Heart left ventricle (tissue), 13 donors: ENCODE results near the gene INPP4B.

Source experiments
- CTCF ChIP-seq, 12 donors: fragments of 200-600 bp; sonication (generic) in 4 of 12; IDR thresholded peaks; one replicate each; pipeline versions ENCODE4 v1.5.0 to v1.8.0; 2018 to 2022; ENCODE audit warnings: antibody characterized with exemption in 12 of 12, mild to moderate bottlenecking in 5 of 12
- POLR2A ChIP-seq, 2 donors: fragments of 450-650 bp; IDR thresholded peaks; one replicate each; pipeline ENCODE4 v1.6.1; 2017; ENCODE audit warnings: antibody characterized with exemption in 2 of 2, mild to moderate bottlenecking in 2 of 2, moderate library complexity in 2 of 2
- donor health status: ischemic (EF 13 %, LVEDD 7.1; RV severe dilation, severe dysfunction).
- donor health status: DM: no; HTN: yes; CAD: no.
- donor health status: DM: no; HTN: no; CAD: no.
- donor health status: ischemic (EF 25% LVEDD 6.9; RV normal size, moderate dysfunction).
- donor health status: ischemic (EF 25% LVEDD 5.7; RV mildly dilated, moderate dysfunction).
- donor health status: ischemic (EF 35%, LVEDD 5.7; RV mildly dilated, moderate dysfunction).
- donor health status: nonischemic (EF 11% LVEDD 7.7; RV severe dilation, severe dysfunction).
- donor health status: DM: yes; HTN: yes; CAD: no.
- donor health status: PGD.
- donor health status: ischemic (EF 29% LVEDD 5.4; RV normal size, mild dysfunction).
- donor health status: nonischemic (EF 23%, LVEDD 6.1; RV moderate dilation, normal function).

GRCh38 chr4:142893012-142893411 is 46.9 kb upstream of the INPP4B start:
- no peak for TF ChIP-seq POLR2A (IDR thresholded peaks at IDR 0.05)
- no peak for TF ChIP-seq CTCF (IDR thresholded peaks at IDR 0.05)
